OCI-LY7 (cell line): ENCODE results near the gene PTX4. TPM values are rescaled to one million over a fixed set of nuclear protein-coding genes. Genes with fewer than 3 reads are reported as not detected.

Source experiments
- BruUV-seq: library from RNA; stranded (reverse); fragments of 400-500 nt; replicated peaks from 2 replicates; lab custom pipeline; 2021; lab: Mats Ljungman, UMichigan
- CTCF ChIA-PET: fragments of 300-600 bp; sonication (Branson Sonifier 250); formaldehyde crosslinking; loops from one replicate; lab custom pipeline; 2022; ENCODE audit warnings: antibody characterized with exemption; ENCODE audit not compliant: unreplicated experiment; lab: Charles Lee
- POLR2A ChIA-PET: fragments of 300-600 bp; sonication (Branson Sonifier 250); formaldehyde crosslinking; loops from one replicate; lab custom pipeline; 2022; ENCODE audit warnings: antibody characterized with exemption; lab: Charles Lee
- DNase-seq: peaks from one replicate; pipeline ENCODE4 v3.0.0-alpha.2; 2015; ENCODE audit warnings: low spot score
- H2AFZ ChIP-seq: fragments of 200-600 bp; sonication (generic), shearing (Covaris generic); 2 replicates; pipeline ENCODE4 v1.6.1; 2014; ENCODE audit warnings: mild to moderate bottlenecking, antibody characterized with exemption, low read length, moderate library complexity
- H3K27ac ChIP-seq: fragments of 200-600 bp; sonication (generic); 2 replicates; pipeline ENCODE4 v1.5.1; 2014; ENCODE audit warnings: mixed run types, low read depth, mild to moderate bottlenecking, moderate library complexity, low read length, inconsistent platforms; ENCODE audit not compliant: poor library complexity, severe bottlenecking
- H3K36me3 ChIP-seq: fragments of 200-600 bp; sonication (generic); 2 replicates; pipeline ENCODE4 v1.6.1; 2014; ENCODE audit warnings: mild to moderate bottlenecking, antibody characterized with exemption, low read length, moderate library complexity, mixed read lengths; ENCODE audit not compliant: insufficient read depth
- H3K4me1 ChIP-seq: fragments of 200-600 bp; sonication (generic); 2 replicates; pipeline ENCODE4 v1.5.1; 2014; ENCODE audit warnings: mild to moderate bottlenecking, low read length; ENCODE audit not compliant: insufficient read depth, poor library complexity, severe bottlenecking
- H3K4me2 ChIP-seq: fragments of 200-600 bp; sonication (generic); 2 replicates; pipeline ENCODE4 v1.6.1; 2014; ENCODE audit warnings: mild to moderate bottlenecking, low read length
- H3K4me3 ChIP-seq: fragments of 200-600 bp; sonication (generic); 2 replicates; pipeline ENCODE4 v1.5.1; 2014; ENCODE audit warnings: mild to moderate bottlenecking, low read depth, low read length; ENCODE audit not compliant: poor library complexity, severe bottlenecking
- H3K79me2 ChIP-seq: fragments of 200-600 bp; sonication (generic); 2 replicates; pipeline ENCODE4 v1.6.1; 2016; ENCODE audit warnings: low read depth, mild to moderate bottlenecking, low read length, moderate library complexity, mixed read lengths; ENCODE audit not compliant: insufficient read depth
- H3K9me2 ChIP-seq: fragments of 200-600 bp; sonication (generic); 2 replicates; pipeline ENCODE4 v1.6.1; 2016; ENCODE audit warnings: mild to moderate bottlenecking, low read length, mixed read lengths; ENCODE audit not compliant: insufficient read depth
- H3K9me3 ChIP-seq: fragments of 200-600 bp; sonication (generic); 2 replicates; pipeline ENCODE4 v1.6.1; 2014; ENCODE audit warnings: mild to moderate bottlenecking, mixed run types, low read length, mixed read lengths
- H4K20me1 ChIP-seq: fragments of 200-600 bp; sonication (generic); 2 replicates; pipeline ENCODE4 v1.6.1; 2014; ENCODE audit warnings: mild to moderate bottlenecking, antibody characterized with exemption, low read length, moderate library complexity, mixed read lengths; ENCODE audit not compliant: insufficient read depth
- EZH2phosphoT487 ChIP-seq: fragments of 200-600 bp; sonication (generic); IDR thresholded peaks from 2 replicates; pipeline ENCODE4 v1.6.1; 2018; ENCODE audit warnings: low read depth, borderline replicate concordance, mild to moderate bottlenecking, mixed run types, antibody characterized with exemption, low read length, moderate library complexity, mixed read lengths
- intact Hi-C: fragments of 100-400 bp; cut with micrococcal nuclease; formaldehyde crosslinking; loops from one replicate; pipeline ENCODE4 v1.10.0; 2022; ENCODE audit not compliant: unreplicated experiment
- total RNA-seq, 2 experiments: library from RNA; depleted of rRNA in 1 of 2; stranded (reverse); fragments of >200 nt in 1 of 2; shearing (Covaris generic) in 1 of 2; gene quantifications; 2 replicates each; pipeline ENCODE4 v1.2.3, GENCODE V29; 2014 to 2022
- TF ChIP-seq, protein P1 (sequence below): fragments of 200-600 bp; sonication (generic); conservative IDR thresholded peaks from 2 replicates; pipeline ENCODE4 v1.5.1; 2014; ENCODE audit warnings: mild to moderate bottlenecking, antibody characterized with exemption, low read length, moderate library complexity, mixed read lengths

PTX4 gene
- total RNA-seq, 2 experiments from 2014 or later: not detected

DNA sequence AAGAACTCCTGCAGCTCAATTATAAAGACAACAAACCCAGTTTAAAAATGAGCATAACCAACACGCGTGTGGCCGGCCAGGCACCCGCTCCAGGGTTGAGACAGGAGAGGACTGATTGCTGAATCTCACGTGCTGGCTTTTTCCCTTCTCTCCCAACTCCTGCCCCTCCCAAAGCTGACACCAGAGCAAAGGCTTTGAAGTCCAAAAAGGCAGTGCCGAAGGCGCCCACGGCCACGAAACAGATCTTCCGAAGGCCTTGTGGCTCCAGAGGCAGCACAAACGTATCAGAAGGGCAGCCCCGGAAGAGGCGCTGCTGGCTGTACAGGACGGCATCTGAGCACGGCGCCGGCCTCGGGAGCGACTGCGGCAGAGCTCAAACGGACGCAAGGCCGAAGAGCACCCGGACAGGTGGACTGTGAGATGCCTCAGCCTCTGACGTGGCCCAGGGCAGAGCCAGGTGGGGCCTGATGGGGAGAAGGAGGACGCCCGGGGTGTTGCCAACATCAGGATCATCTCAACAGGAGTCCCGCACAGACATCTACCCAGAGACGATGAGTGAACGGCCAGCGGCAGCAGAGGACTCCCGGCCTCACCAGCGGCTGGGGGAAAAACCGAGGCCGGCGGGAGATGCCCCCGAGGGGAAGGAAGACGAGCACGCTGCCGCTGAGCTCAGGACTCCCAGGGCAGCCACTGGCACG, 24.4 kb downstream of the PTX4 start:
- no peak overlapping the region for H3K27ac ChIP-seq
- no peak overlapping the region for H3K4me2 ChIP-seq
- peaks cover 9% of the 10 kb centered on the region; the same call in 1 of the 2 replicates for H3K36me3 ChIP-seq
- no TSS peak for BruUV-seq
- H4K20me1 ChIP-seq: no peaks in the 10 kb centered on the region
- no peak overlapping the region for H3K4me3 ChIP-seq
- H2AFZ ChIP-seq: no peak overlapping the region
- DNase-seq: no peak
- peaks cover 1% of the 10 kb centered on the region for H3K4me1 ChIP-seq
- H3K9me3 ChIP-seq: no peaks in the 10 kb centered on the region
- ChIA-PET POLR2A (no interaction called here), CTCF (no interaction called here)
- no peaks in the 10 kb centered on the region for H3K79me2 ChIP-seq
- intact Hi-C loops: no loop called here
- TF ChIP-seq EZH2phosphoT487: no peak
- TF ChIP-seq, protein P1, sequence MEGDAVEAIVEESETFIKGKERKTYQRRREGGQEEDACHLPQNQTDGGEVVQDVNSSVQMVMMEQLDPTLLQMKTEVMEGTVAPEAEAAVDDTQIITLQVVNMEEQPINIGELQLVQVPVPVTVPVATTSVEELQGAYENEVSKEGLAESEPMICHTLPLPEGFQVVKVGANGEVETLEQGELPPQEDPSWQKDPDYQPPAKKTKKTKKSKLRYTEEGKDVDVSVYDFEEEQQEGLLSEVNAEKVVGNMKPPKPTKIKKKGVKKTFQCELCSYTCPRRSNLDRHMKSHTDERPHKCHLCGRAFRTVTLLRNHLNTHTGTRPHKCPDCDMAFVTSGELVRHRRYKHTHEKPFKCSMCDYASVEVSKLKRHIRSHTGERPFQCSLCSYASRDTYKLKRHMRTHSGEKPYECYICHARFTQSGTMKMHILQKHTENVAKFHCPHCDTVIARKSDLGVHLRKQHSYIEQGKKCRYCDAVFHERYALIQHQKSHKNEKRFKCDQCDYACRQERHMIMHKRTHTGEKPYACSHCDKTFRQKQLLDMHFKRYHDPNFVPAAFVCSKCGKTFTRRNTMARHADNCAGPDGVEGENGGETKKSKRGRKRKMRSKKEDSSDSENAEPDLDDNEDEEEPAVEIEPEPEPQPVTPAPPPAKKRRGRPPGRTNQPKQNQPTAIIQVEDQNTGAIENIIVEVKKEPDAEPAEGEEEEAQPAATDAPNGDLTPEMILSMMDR: no peak
- H3K9me2 ChIP-seq: no peaks in the 10 kb centered on the region

DNA sequence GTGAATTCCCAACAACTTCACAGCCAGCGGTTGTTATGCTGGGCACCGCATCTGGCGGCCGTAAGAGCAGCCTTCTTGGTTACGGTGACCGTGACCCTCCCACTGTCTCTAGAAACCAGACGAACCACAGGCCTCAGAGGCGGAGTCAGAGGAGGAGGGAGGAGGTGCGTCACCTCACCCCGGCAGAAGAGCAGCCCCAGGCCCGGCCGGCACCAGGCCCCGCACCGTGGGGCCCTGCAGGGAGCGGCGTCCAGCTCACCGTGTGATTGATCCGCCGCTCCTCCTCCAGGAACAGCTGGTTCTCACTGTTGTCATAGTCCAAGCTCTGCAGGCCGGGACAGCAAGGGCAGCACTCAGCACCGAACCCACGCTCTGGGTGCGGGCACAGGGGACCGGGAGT, 27.6 kb downstream of the PTX4 start:
- ChIA-PET CTCF (no interaction called here), POLR2A (no interaction called here)
- Histone ChIP-seq H3K4me2 (no peak overlapping the region), H3K9me3 (no peaks in the 10 kb centered on the region), H3K9me2 (no peaks in the 10 kb centered on the region), H3K79me2 (no peaks in the 10 kb centered on the region), H3K36me3 (peaks cover 9% of the 10 kb centered on the region; the same call in 1 of the 2 replicates), H3K4me3 (no peak overlapping the region), H4K20me1 (no peaks in the 10 kb centered on the region), H3K27ac (no peak overlapping the region), H3K4me1 (peaks cover 9% of the 10 kb centered on the region), H2AFZ (no peak overlapping the region)
- BruUV-seq: no TSS peak
- intact Hi-C loops: no loop called here
- no peak for DNase-seq
- TF ChIP-seq, protein P1: no peak
- no peak for TF ChIP-seq EZH2phosphoT487

DNA sequence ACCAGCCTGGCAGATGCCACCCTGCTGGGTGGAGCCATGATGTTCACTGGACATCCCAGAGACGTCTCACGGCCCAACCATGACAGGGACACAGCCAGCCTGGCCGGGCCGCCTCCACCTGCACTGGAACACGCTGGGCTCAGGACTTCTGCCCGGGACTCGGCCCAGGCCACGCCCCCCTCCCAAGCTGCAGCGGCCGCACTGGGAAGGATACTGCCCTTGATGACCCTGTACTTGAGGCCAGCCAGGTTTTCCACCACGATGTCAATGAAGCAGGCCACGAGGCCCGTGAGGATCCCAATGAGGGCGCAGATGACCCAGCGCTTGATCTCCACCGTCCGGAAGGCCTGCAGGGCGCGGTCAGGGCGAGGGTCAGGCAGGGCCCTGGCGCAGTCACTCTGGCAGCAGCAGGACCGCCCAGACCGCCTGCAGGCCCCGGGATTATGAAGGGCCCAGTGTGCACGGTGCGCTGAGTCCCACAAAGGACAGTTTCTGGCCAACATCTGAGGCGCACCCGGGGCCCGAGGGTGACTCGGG, 28.1 kb downstream of the PTX4 start:
- H2AFZ ChIP-seq: no peak overlapping the region
- no peak overlapping the region for H3K4me2 ChIP-seq
- no TSS peak for BruUV-seq
- no peak for DNase-seq
- no peak for TF ChIP-seq EZH2phosphoT487
- TF ChIP-seq, protein P1: no peak
- H3K27ac ChIP-seq: no peak overlapping the region
- intact Hi-C loops: no loop called here
- ChIA-PET CTCF (no interaction called here), POLR2A (no interaction called here)
- H4K20me1 ChIP-seq: no peaks in the 10 kb centered on the region
- no peaks in the 10 kb centered on the region for H3K79me2 ChIP-seq
- H3K4me1 ChIP-seq: peaks cover 9% of the 10 kb centered on the region
- peaks cover 9% of the 10 kb centered on the region; the same call in 1 of the 2 replicates for H3K36me3 ChIP-seq
- H3K9me3 ChIP-seq: no peaks in the 10 kb centered on the region
- no peaks in the 10 kb centered on the region for H3K9me2 ChIP-seq
- no peak overlapping the region for H3K4me3 ChIP-seq
